M059J (cell line): ENCODE results near the gene PPM1A. TPM values are rescaled to one million over a fixed set of nuclear protein-coding genes. Genes with fewer than 3 reads are reported as not detected.

ENCODE experiments used
- DNase-seq: peaks from one replicate; pipeline ENCODE4 v3.0.0-alpha.2; 2012; ENCODE audit warnings: low read depth
- total RNA-seq: library from RNA; depleted of rRNA; stranded (reverse); fragments of >200 nt; shearing (Covaris generic); gene quantifications from 2 replicates; pipeline ENCODE4 v1.2.3, GENCODE V29; 2014; rRNA removed

The PPM1A gene
- total RNA-seq: 20.0 and 23.4 TPM in 2 replicates

DNA sequence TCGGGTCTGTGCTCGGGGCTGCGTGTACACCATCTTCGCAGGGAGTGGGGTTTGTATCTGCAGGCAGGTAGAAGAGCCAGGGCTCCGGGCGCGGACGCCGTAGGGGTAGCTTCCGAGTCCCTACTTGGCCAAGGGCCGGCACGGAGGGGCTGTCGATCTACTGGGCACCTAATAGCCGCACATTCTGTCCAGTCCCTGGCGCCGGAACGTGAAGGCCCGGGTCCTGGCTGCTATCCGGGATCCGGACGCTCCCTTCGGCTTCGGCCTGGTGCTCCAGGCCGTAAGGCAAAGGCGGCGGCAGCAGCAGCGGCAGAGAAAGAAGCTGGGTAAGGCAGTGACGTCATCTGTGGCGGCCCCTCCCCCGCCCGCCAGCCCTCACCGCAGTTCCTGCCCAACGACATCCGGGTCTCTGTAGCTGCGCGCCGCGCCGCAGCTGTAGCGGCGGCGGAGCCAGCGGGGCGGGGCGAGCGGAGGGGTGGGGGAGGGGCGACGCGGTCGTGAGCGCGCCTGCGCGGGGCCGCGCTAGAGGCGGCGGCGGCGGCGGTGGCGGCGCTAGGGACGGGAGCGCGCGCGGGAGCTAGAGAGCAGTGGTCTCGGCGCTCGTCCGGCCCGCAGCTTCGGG is at the start of gene PPM1A:
Gene PPM1A (plus strand): TSS at position 525 of the 622 bp plus-strand sequence. CDS start 33,483 bp downstream, outside the sequence.
- DNase-seq: peak; percentile 89

DNA sequence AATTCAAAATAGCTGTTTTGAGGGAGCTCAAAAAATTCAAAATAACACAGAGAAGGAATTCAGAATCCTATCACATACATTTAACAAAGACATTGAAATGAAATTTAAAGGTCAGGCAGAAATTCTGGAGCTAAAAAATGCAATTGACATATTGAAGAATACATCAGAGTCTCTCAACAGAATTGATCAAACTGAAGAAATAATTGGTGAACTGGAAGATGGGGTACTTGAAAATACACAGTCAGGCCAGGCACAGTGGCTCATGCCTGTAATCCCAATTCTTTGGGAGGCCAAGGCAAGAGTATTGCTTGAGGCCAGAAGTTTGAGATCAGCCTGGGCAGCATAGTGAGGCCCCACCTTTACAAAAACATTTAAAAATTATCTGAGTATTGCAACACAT is 49.7 kb upstream of the PPM1A start:
- DNase-seq: no peak

DNA sequence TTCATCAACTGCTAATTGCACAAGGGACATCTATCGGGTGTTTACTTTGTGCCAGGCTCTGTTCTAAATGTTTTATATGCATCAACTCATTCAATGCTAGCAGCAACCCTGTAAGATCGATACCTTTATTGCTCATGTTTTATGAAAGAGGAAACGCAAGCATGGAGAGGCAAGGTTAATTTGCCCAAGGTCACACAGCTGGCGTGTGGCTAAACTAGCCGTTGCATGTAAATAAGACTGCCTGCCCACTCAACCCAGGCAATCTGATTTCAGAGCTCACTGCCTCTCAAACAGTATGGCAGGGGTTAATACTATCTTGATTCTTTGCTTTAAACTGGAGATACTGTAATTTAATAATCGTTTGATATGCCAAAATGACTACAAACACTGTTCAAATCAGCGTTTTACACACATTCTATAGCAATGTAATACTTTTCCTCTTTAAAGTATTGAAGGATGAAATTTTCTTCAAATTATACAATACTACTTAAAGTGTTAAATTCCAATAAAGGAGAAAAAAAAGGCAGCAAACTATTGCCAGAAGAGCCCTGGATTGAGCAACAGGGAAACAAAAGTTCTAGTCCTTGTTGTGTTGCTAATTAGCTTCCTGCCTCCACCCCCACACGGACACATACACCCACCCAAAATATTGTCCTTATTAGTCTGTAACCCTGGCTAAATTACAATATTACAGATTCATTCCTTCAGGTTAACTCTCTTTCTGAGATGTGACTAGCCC is 44.7 kb upstream of the PPM1A start:
- no peak for DNase-seq

DNA sequence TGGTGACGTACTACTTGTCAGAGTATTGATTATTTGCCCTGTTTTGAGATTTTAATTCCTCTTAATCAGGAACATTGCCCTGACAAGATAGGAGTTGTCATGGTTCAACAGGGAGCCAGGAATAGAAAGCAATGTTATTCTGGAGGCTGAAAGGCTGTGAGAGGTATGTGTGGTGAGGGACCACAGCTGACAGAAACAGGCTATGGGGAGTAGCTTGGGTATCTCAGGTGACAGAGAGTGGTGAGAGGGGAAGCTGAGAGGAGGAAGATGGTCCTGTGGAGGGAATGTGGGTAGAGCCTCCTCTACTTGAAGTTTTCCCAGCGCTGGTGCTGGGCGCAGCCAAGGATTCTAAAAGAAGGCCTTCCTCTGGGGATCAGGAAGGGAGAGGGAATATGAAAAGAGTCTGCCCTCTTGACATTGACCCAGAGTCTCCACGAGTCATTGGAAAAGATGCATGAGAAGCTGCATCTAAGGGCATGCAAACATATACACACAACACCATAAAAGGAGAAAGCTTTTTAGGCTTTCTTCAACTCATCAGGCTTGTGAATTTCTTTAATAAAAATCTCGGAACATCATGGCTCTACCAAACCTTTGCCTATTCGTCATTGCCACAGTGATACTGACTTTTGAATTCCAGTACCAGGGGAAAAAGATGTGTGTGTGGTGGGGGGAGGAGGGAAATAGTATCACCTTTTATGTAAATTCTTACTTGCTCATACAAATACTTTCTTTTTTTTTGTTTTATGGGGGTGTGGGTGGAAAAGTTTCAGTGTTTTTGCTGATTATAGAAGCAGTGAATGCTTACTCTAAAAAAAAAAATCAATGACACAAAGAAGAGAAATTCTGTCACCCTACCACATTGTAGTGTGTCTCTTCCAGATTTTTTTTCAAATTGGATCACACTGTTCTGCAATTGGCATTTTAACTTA is 43.9 kb upstream of the PPM1A start:
- DNase-seq: no peak

DNA sequence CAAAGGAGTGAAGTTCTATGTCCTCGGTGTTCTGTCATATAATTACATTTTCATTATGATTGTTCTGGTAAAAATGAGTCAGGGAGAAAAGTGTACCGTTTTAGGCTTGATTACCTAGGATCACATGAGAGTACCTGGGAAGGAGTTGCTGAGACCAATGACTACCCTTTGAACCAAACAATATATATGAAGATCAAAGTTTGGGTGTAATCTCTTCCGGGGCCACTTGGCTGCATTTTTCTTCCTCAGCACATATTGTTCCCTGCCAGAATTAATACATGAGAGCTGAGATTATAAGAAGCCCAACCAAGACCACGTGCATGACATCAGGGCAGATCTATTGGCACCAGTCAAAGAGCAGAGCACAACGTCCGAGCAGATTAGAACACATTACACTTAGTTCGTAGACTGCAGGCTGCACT is 42.8 kb upstream of the PPM1A start:
- no peak for DNase-seq

DNA sequence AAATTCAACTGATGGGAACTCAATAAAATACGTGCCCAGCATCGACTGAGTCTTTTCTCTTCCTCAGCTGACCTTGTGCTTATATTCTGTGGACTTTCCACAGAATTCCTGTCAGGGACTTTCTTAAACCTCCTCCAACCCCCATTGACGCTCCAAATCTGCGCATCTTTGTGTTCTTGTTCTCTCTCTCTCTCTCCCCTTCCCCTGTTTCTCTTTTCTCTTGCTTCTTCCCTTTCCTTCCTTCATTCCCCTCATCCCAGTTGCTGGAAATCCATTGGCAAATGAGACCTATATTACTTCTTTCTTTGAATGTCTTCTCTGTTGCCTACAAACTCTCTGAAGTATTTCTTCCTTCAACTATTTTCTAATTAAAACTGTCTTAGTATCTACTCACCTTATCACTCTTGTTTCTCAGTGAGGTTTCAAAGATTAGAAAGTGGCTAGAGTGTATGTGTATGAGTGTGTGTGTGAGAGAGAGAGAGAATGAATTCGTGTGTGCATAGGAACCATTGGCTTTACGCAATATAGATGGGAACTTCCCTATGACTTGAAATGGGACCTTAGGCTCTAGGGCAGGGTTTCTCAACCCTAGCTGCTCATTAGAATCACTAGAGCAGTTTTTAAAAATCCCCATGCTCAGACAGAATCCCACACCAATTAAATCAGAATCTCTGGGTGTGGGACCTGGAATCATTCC is 42.0 kb upstream of the PPM1A start:
- no peak for DNase-seq

DNA sequence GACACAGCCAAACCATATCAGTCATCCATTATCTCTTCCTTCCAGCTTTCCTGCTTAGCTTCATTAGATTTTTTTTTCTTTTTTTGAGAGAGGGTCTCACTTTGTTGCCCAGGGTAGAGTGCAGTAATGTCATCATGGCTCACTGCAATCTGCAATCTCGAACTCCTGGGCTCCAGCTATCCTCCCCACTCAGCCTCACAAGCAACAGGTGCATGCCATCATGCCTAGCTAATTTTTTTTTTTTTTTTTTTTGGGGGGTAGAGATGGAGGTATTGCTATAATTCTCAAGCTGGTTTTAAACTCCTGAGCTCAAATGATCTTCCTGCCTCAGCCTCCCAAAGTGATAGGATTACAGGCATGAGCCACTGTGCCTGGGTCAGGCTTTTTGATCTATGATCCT is 38.3 kb upstream of the PPM1A start:
- DNase-seq: no peak

DNA sequence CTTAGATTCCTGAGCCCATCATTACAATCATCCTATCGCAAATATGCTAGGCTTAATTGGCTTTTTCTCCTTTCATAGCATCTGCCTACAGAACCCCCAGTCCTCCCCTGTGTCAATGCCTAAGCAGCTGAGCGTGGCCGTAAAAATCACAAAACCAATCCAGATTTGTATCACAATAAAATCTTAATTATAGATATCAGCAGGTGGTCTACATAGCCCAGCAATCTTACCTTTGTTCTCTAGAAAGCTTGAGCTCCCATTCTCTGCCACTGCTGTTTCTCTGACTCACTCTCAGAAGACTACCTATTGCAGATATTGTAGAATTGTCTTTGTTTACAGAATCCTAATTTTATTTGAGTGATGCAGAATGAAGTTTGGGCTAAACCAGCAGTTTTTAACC is 37.9 kb upstream of the PPM1A start:
- no peak for DNase-seq

DNA sequence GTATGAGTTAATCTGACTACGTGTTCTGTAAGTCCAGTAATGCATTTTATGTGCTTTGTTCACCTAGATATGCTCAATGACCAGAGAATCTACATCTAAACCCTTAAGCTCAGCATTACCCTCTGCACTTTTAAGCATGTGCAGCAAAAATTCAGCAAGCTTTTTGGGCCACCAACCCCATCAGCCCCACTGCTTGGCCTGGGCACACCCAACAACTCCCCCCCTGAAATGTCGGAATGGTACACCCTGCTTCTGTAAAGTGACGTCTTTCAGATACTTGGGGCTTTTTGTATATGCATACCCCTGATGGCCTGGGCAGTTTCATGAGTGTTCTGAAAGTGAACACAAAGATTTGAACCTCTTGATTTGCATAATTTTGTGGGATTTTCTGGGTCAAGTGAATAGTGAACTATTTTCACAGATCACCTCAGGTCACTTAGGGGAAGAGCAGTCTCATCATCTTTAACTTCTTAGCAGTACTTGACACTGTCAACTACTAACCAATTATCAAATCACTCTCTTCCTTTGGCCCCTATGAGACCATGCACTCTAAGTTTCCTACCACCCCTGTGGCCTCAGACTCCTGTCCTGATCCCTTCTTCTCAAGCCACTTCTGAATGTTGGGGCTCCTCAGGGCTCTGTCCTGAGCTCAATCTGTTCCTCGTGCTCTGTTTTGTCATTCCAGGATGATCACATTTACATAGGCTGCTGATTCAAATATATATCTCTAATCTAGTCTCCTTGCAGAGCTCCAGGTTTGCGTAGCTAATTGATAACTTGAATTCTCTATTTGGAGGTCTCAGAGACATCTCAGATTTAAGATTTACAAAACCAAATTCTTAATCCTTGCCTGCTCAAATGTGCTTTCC is 36.3 kb upstream of the PPM1A start:
- no peak for DNase-seq

DNA sequence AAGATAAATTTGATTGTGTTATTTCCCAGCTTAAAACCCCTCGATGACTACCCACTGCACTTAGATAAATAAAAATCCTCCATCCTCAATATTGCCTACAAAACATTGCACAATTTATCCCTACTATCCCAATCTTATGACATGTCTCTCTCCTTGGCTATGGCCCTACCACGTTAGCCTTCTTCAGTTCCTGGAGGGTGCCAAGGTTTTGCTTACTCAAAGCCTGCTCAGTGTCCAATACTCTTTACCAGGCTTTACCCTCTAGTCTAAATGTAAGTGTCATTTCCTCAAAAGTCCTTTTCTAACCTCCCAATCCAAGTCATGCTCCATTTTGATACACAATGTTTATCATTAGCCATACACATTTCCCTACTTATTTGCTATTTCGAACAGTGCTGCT is 35.0 kb upstream of the PPM1A start:
- DNase-seq: no peak

DNA sequence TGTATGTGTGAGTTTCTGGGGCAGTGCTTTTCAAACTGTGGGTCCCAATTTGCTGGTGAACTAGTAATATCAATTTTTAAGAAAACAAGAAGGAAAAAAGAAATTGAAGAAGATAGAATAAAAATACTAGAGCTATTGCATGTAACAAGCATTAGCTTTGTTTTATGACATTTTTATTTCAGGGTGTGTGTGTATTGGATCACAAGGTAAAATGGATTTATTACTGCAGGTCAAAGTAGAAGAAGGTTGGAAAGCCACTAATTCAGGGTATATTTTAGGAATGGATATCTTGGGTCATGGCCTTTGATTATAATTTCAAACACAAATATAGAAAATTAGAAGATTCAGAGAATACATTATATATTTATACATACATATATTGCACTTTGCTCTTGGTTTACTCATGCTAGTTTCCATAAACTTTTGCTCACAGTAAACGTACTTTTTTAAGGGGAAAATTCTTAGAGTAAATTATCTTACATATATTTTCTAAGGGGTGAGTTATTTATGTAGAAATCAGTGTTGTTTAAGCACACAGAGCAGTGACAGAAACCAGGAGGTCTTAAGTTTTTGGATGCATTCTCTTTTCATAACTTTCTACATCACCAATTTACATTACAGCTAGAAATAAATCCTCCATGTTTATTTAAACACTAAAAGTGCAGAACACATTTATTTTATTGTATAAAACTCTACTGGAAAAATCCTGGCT is 34.5 kb upstream of the PPM1A start:
- no peak for DNase-seq

DNA sequence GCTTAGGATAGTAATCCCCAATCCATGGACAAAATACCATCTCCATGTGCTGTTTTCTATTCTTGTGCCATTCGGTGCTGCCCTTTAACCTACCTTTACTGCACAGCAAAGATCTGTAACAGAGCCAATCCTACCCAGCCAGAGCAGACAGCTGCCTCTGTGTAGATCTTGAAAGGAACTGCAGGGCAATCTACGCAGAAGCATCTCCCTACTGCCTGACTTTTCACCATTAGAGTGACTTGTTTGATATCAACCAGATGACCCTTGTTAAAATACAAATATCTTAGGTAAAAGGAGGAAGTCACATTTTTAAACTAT is 33.9 kb upstream of the PPM1A start:
- DNase-seq: no peak

DNA sequence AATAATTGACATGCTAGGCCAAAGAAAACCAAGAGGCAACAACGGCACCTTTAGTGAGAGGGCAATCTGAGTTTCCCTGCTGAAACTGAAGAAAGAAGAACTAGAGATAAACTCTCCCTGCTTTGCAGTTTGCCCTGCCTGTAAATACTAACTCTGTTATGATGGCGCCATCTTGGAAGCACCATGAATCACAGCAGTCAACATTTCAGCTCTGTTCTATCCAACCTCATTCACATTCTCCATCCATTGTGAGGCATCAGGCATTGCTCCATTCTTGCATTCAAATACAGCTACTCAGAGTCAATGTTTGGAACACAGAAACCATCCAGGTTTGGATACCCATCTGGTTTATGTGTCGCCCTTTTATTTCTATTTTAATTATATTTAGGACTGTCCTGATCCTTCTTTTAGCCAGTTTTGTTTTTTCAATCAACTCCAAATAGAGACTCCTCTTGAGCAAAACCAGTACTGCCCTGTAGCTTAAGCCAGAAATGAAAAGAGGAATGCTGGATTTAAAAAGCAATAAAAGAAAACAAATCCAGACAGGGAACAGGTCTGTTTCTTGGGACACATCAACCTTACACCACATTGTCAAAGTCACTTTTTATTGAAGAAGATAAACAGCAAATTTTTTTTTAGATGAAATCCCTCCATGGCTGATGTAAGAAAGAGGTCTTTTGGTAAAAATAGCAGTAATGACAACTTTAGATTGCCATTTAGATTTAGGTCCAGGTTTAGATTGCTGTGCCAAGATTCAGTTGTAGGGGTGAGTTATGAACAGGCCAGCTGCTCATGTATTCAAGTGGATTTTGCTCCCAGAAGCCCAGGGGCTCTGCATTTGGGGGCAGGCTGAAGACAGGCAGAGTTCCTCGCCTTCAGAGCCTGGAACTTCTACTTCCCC is 33.3 kb upstream of the PPM1A start:
- DNase-seq: no peak

DNA sequence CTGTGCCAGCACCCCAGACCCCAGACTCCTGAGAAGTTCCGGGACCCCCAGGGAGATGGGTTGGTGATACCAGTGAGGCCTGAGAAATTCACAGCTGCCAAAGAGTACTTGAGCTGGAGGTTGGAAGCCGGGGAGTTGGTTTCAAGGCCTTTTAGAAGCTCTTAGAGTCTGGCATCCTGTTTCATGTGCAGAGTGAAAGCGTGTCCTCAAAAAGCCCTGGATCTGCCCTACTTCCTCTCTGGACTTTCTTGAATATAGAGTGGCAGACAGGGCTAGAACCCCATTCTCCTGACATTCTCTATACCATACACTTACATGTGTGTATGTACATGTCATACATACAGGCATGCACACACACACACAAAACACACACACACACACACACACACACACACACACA is 31.3 kb upstream of the PPM1A start:
- no peak for DNase-seq

DNA sequence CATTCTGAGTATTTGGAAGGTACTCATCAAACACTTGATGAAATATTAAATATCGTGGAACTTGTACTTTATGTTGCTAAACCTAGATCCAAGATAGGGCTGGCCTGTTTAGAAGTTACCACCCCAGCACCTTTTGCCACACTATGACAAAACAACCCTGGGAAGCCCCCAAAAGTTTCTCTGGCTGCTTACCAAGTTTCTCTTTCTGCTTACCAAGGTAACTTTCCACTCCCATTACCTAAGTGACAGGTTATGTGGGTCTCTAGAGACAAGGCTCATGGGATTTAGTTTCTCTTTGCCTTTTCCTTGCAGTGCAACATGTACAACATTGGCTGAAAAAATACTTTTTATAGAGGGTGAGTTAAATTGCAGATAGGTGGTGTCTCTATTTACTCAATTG is 28.9 kb upstream of the PPM1A start:
- no peak for DNase-seq

DNA sequence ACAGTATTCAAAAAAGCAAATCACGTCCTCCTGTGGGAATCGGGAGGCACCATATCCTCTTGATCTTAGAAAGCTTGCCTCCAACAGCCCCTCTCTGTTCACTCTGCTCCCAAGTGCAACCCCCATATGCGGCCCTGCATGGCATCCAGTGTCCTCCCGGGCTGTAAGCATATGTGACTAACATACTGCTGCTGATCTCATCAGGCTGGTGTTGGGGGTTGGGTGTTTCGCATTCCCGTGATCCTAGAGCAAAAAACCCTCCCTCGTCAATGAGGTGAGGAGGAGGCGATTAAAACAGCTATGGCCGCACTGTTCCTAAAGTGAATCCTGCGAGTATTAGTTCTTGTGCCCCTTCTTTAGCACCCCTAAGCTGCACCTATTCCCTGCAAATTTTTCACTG is 28.1 kb upstream of the PPM1A start:
- no peak for DNase-seq

DNA sequence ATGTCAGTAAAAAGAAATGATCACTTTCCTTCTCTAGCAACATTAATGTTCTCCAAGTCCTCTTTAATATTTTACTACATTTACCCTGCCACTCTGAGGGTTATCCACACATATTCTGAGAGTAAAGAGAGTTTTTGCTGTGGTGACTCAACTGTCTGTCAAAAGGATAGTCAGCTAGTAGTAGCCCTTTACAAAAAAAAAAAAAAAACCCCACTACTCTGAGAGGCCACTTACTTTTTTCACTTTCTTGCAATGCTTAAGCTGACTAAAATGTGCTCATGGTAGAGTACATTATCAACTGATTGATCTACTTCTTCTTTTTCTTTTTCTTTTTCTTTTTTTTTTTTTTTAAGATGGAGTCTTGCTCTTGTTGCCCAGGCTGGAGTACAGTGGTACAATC is 27.6 kb upstream of the PPM1A start:
- no peak for DNase-seq

DNA sequence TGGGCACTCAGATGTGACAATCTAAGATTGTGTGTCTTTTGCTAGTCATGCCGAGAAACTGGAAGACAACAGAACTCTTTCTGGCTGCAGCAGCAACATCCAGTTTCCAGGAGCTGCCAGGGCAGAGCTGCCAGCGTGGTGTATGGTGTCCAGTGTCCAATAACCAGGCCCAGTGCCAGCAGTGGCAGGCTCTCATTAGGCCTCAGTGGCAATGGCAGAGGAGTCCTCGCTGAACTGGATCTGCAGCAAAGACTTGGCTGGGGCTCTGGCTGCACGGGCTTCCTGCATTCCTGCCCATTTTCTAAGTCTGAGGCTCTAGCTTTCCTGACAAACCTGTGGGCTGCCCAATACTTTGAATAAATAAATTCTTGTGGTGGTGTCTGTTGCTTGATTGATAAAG is 26.2 kb upstream of the PPM1A start:
- peak; percentile 43 for DNase-seq

DNA sequence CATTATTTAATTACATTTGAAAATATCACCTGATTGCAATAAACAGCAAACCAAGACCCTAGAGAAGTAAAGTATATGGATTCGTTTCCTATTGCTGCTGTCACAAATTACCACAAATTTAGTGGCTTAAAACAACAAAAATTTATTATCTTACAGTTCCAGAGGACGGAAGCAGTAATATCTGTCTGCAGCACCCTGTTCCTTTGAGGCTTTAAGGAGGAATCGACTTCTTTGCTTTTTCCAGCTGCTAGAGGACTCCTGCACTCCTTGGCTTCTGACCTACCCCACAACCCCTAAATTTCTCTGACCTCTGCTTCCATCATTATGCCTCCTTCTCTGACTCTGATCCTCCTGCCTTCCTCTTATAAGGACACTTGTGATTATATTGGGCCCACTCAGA is 23.8 kb upstream of the PPM1A start:
- no peak for DNase-seq
